ENCODE data around the gene ARID1B. TPM values are rescaled to one million over a fixed set of nuclear protein-coding genes. Genes with fewer than 3 reads are reported as not detected.
A peak's percentile ranks its signal among the peaks of the same experiment; 100 is the strongest.

The ARID1B gene
- total and polyA plus RNA-seq, 10 of the 15 experiments (the other 5 are each of a cell fraction or from before 2014, with no cell fraction given): 24.7 to 133 (median 54.6) TPM

- no peak overlapping the region for H2AFZ ChIP-seq (ENCODE audit: control insufficient read depth, low read depth, low read length)
- intact Hi-C loops (cut with micrococcal nuclease; ENCODE audit: unreplicated experiment): no loop called here
- H3K27me3 ChIP-seq (replicated peaks in 1 of 2; ENCODE audit: control insufficient read depth in 2 of 2, insufficient read depth in 2 of 2, low read length in 1 of 2): no peaks in the 10 kb centered on the region
- H3K36me3 ChIP-seq (ENCODE audit: control insufficient read depth in 2 of 2, insufficient read depth in 2 of 2, low read length in 1 of 2): no peaks in the 10 kb centered on the region; a peak in 1 of 4 replicates
- in situ Hi-C loops (cut with MboI): no loop called here
- 81% methylated on average over 10 of the region's 10 CpGs for WGBS (ENCODE audit: insufficient coverage, insufficient replicate concordance, low lambda C conversion rate, missing lambda C conversion rate)
- no TSS peak for BruUV-seq (replicated peaks)
- peak; percentile 26 for ATAC-seq
- peaks cover 32% of the 10 kb centered on the region for H3K4me1 ChIP-seq (ENCODE audit: control insufficient read depth, insufficient read depth, low read length)
- H3K9me3 ChIP-seq (replicated peaks; ENCODE audit: control insufficient read depth, insufficient read depth, low read length): no peaks in the 10 kb centered on the region
- peaks cover 94% of the 10 kb centered on the region for H3K79me2 ChIP-seq (ENCODE audit: control insufficient read depth, insufficient read depth, low read length)
- H4K20me1 ChIP-seq (ENCODE audit: control insufficient read depth, insufficient read depth): peaks cover 8% of the 10 kb centered on the region
- SMC1A ChIA-PET (ENCODE audit: uncharacterized antibody, unreplicated experiment): interaction anchor here (0.6 to 2.5 kb wide), 7 partner anchors 14 to 99 kb away, joined by 3 to 8 read pairs (median 4); no protein-coding TSS in a partner anchor
- POLR2A ChIA-PET: interaction anchor here (1.2 kb wide), 1 partner anchor 136 kb away, joined by 3 read pairs; no protein-coding TSS in a partner anchor
- TF ChIP-seq HDAC2 (IDR thresholded peaks at IDR 0.05) (no peak), EED (IDR thresholded peaks at IDR 0.05; ENCODE audit: low read depth) (0 out of 2 replicates have a peak, but pooled peaks have one; percentile 24)
- H3K4me3 ChIP-seq: no peak overlapping the region
- no peak for FAIRE-seq
- CTCF ChIA-PET: interaction anchor here (1.7 kb wide), 1 partner anchor 34 kb away, joined by 3 read pairs; no protein-coding TSS in a partner anchor
- no peak for DNase-seq (ENCODE audit: low read depth, low spot score)
- RAD21 ChIA-PET (ENCODE audit: unreplicated experiment): interaction anchor here (0.9 to 1.8 kb wide), 2 partner anchors 9 to 138 kb away, joined by 3 to 8 read pairs; no protein-coding TSS in a partner anchor
- peak overlapping the region; percentile 54; the same call in 1 of the 2 replicates for H3K27ac ChIP-seq (ENCODE audit: control insufficient read depth, insufficient read depth)
- 0 out of 2 replicates have a peak overlapping the region, but pooled peaks have one; percentile 23 for H3K4me2 ChIP-seq (ENCODE audit: control insufficient read depth, insufficient read depth)
- H3K9ac ChIP-seq (ENCODE audit: control insufficient read depth, insufficient read depth, low read length): no peak overlapping the region; the same call in 1 of the 2 replicates
Observed at GRCh38 chr6:156881687-156882629, 104.8 kb downstream of the ARID1B start.

All from GM12878 (cell line).